ENCODE measurements around the gene SEMA6B. TPM values are rescaled to one million over a fixed set of nuclear protein-coding genes. Genes with fewer than 3 reads are reported as not detected.

The SEMA6B gene
- total RNA-seq, 4 donors from 2014 or later: 3.7 to 22.5 (median 14.2) TPM

DNA sequence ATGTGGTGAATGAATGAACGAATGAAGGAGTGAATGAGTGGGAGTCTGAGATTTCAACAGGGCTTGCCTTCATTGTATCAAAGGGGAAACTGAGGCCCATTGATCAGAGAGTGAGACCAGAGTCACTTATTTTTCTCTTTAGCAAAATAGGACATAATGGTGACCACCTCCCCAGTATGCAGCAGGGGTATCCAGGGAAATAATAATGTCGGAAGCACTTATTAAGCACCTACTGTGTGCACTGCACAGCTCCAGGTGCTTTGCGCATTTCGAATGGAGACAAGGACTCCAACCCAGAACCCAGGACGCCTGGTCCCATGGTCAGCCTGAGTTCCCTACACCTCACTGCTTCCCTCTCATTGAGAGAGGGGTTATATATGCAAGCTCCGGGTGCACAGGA, 26.8 kb upstream of the SEMA6B start:
- Histone ChIP-seq H3K27ac (replicated peaks in 1 of 4) (no peak overlapping the region), H3K4me1 (peaks cover 12 to 23% (median 21%) of the 10 kb centered on the region in 4 donors), H3K36me3 (no peaks in the 10 kb centered on the region), H3K4me3 (no peak overlapping the region), H3K9me3 (no peaks in the 10 kb centered on the region), H3K27me3 (peaks cover 0 to 78% (median 29%) of the 10 kb centered on the region in 4 donors)
- TF ChIP-seq EP300 (IDR thresholded peaks at IDR 0.05): no peak
- TF ChIP-seq POLR2A (IDR thresholded peaks at IDR 0.05; ENCODE audit: low read depth): no peak
- TF ChIP-seq POLR2AphosphoS5 (IDR thresholded peaks at IDR 0.05): no peak
- no peak for TF ChIP-seq CTCF (IDR thresholded peaks at IDR 0.05)
- intact Hi-C loops (cut with DNase I): no loop called here
- no peak for DNase-seq (ENCODE audit: extremely low spot score)
- 73% methylated on average over 6 of the region's 6 CpGs for WGBS

GRCh38 chr19:4585556-4585955, 26.1 kb upstream of the SEMA6B start:
- no peak for DNase-seq (ENCODE audit: extremely low spot score)
- Histone ChIP-seq H3K27me3 (peaks cover under 1 to 78% (median 34%) of the 10 kb centered on the region in 4 donors), H3K27ac (replicated peaks in 1 of 4) (no peak overlapping the region), H3K36me3 (no peaks in the 10 kb centered on the region), H3K9me3 (no peaks in the 10 kb centered on the region), H3K4me1 (peaks cover 13 to 29% (median 28%) of the 10 kb centered on the region in 4 donors), H3K4me3 (no peak overlapping the region)
- no CpG with 5 or more reads among the region's 1 CpG for WGBS
- TF ChIP-seq CTCF (IDR thresholded peaks at IDR 0.05) (no peak), EP300 (IDR thresholded peaks at IDR 0.05) (no peak), POLR2A (IDR thresholded peaks at IDR 0.05; ENCODE audit: low read depth) (no peak), POLR2AphosphoS5 (IDR thresholded peaks at IDR 0.05) (no peak)
- intact Hi-C loops (cut with DNase I): no loop called here

- peaks cover 16 to 34% (median 32%) of the 10 kb centered on the region in 4 donors for H3K4me1 ChIP-seq
- H3K4me3 ChIP-seq: peak overlapping the region; percentile 44 to 55 (median 45)
- DNase-seq (ENCODE audit: extremely low spot score): no peak
- H3K27ac ChIP-seq (replicated peaks in 1 of 4): no peak overlapping the region
- TF ChIP-seq POLR2A (IDR thresholded peaks at IDR 0.05; ENCODE audit: low read depth): no peak
- no peak for TF ChIP-seq EP300 (IDR thresholded peaks at IDR 0.05)
- TF ChIP-seq POLR2AphosphoS5 (IDR thresholded peaks at IDR 0.05): no peak
- no peak for TF ChIP-seq CTCF (IDR thresholded peaks at IDR 0.05)
- H3K27me3 ChIP-seq: peaks cover 4 to 79% (median 41%) of the 10 kb centered on the region in 4 donors
- intact Hi-C loops (cut with DNase I): no loop called here
- WGBS: 15% methylated on average over 23 of the region's 45 CpGs
- no peaks in the 10 kb centered on the region for H3K9me3 ChIP-seq
- no peaks in the 10 kb centered on the region for H3K36me3 ChIP-seq
Observed at GRCh38 chr19:4584670-4585460, 25.4 kb upstream of the SEMA6B start.

GRCh38 chr19:4583961-4584669, 24.6 kb upstream of the SEMA6B start:
- peaks cover 16 to 34% (median 32%) of the 10 kb centered on the region in 4 donors for H3K4me1 ChIP-seq
- H3K27me3 ChIP-seq: peaks cover 4 to 81% (median 46%) of the 10 kb centered on the region in 4 donors
- WGBS: 1% methylated on average over 28 of the region's 49 CpGs
- TF ChIP-seq POLR2AphosphoS5 (IDR thresholded peaks at IDR 0.05): no peak
- H3K27ac ChIP-seq (replicated peaks in 1 of 4): no peak overlapping the region
- H3K4me3 ChIP-seq: peak overlapping the region; percentile 44 to 55 (median 45)
- no peak for DNase-seq (ENCODE audit: extremely low spot score)
- intact Hi-C loops (cut with DNase I): no loop called here
- no peaks in the 10 kb centered on the region for H3K9me3 ChIP-seq
- no peaks in the 10 kb centered on the region for H3K36me3 ChIP-seq

Measured in esophagus muscularis mucosa (tissue), 4 donors.